ENCODE results near the gene SHROOM3. TPM values are rescaled to one million over a fixed set of nuclear protein-coding genes. Genes with fewer than 3 reads are reported as not detected.
"Not testable (repeated sequence)": the region's sequence is repeated elsewhere in the genome, so short reads cannot be mapped to it uniquely, and the experiment has no call there.

Gene SHROOM3
- total RNA-seq, 4 donors from 2014 or later: 52.0 to 444 (median 364) TPM

GRCh38 chr4:76716020-76716419, 281.0 kb downstream of the SHROOM3 start:
- H3K36me3 ChIP-seq: peaks cover 0 to 6% (median 0%) of the 10 kb centered on the region in 3 donors
- H3K9me3 ChIP-seq: no peaks in the 10 kb centered on the region
- H3K4me1 ChIP-seq: peaks cover 0 to 4% (median 0%) of the 10 kb centered on the region in 4 donors
- no peak overlapping the region for H3K4me3 ChIP-seq
- TF ChIP-seq, protein P1, sequence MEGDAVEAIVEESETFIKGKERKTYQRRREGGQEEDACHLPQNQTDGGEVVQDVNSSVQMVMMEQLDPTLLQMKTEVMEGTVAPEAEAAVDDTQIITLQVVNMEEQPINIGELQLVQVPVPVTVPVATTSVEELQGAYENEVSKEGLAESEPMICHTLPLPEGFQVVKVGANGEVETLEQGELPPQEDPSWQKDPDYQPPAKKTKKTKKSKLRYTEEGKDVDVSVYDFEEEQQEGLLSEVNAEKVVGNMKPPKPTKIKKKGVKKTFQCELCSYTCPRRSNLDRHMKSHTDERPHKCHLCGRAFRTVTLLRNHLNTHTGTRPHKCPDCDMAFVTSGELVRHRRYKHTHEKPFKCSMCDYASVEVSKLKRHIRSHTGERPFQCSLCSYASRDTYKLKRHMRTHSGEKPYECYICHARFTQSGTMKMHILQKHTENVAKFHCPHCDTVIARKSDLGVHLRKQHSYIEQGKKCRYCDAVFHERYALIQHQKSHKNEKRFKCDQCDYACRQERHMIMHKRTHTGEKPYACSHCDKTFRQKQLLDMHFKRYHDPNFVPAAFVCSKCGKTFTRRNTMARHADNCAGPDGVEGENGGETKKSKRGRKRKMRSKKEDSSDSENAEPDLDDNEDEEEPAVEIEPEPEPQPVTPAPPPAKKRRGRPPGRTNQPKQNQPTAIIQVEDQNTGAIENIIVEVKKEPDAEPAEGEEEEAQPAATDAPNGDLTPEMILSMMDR (IDR thresholded peaks at IDR 0.05): no peak
- TF ChIP-seq POLR2A (IDR thresholded peaks at IDR 0.05): no peak
- no peak for DNase-seq
- peak overlapping the region in 1 of 4 donors; percentile 27 for H3K27ac ChIP-seq
- no peaks in the 10 kb centered on the region for H3K27me3 ChIP-seq

DNA sequence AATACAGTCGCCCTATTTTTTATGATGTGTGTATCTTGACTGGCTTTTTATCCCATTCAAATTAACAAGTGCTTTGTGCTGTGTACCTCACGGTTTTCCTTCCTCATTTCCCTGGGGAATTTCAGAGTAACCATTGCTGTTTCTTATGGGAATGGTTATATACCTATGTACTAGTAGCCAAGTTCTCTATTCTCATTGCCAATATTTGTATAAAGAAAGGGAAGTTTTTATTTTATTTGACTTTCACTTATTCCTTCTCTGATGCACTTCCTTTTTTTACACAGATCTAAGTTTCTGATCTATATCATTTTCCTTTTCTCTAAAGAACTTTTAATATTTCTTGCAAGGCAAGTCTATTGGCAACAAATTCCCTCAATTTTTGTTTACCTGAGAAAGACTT, 281.6 kb downstream of the SHROOM3 start:
- no peaks in the 10 kb centered on the region for H3K9me3 ChIP-seq
- TF ChIP-seq, protein P1 (IDR thresholded peaks at IDR 0.05): no peak
- TF ChIP-seq POLR2A (IDR thresholded peaks at IDR 0.05): no peak
- DNase-seq: no peak
- no peak overlapping the region for H3K27ac ChIP-seq
- H3K4me1 ChIP-seq: no peaks in the 10 kb centered on the region
- no peaks in the 10 kb centered on the region for H3K27me3 ChIP-seq
- no peak overlapping the region for H3K4me3 ChIP-seq
- H3K36me3 ChIP-seq: no peaks in the 10 kb centered on the region

GRCh38 chr4:76717431-76717830, 282.4 kb downstream of the SHROOM3 start:
- no peaks in the 10 kb centered on the region for H3K4me1 ChIP-seq
- no peaks in the 10 kb centered on the region for H3K36me3 ChIP-seq
- no peak for DNase-seq
- H3K27ac ChIP-seq: no peak overlapping the region
- TF ChIP-seq, protein P1 (IDR thresholded peaks at IDR 0.05): no peak
- TF ChIP-seq POLR2A (IDR thresholded peaks at IDR 0.05): no peak
- no peaks in the 10 kb centered on the region for H3K9me3 ChIP-seq
- H3K4me3 ChIP-seq: no peak overlapping the region
- H3K27me3 ChIP-seq: no peaks in the 10 kb centered on the region

GRCh38 chr4:76718021-76718420, 283.0 kb downstream of the SHROOM3 start:
- H3K4me3 ChIP-seq: no peak overlapping the region
- no peaks in the 10 kb centered on the region for H3K9me3 ChIP-seq
- H3K27me3 ChIP-seq: no peaks in the 10 kb centered on the region
- TF ChIP-seq POLR2A (IDR thresholded peaks at IDR 0.05): no peak
- TF ChIP-seq, protein P1 (IDR thresholded peaks at IDR 0.05): no peak
- H3K4me1 ChIP-seq: no peaks in the 10 kb centered on the region
- H3K36me3 ChIP-seq: no peaks in the 10 kb centered on the region
- no peak overlapping the region for H3K27ac ChIP-seq
- DNase-seq: no peak

GRCh38 chr4:76718831-76719230, 283.8 kb downstream of the SHROOM3 start:
- TF ChIP-seq, protein P1 (IDR thresholded peaks at IDR 0.05): no peak
- no peak for TF ChIP-seq POLR2A (IDR thresholded peaks at IDR 0.05)
- Histone ChIP-seq H3K27me3 (no peaks in the 10 kb centered on the region), H3K27ac (no peak overlapping the region), H3K4me3 (no peak overlapping the region), H3K9me3 (no peaks in the 10 kb centered on the region), H3K36me3 (no peaks in the 10 kb centered on the region), H3K4me1 (no peaks in the 10 kb centered on the region)
- DNase-seq: no peak

- Histone ChIP-seq H3K9me3 (no peaks in the 10 kb centered on the region), H3K36me3 (no peaks in the 10 kb centered on the region), H3K4me3 (no peak overlapping the region), H3K27ac (no peak overlapping the region), H3K27me3 (no peaks in the 10 kb centered on the region), H3K4me1 (no peaks in the 10 kb centered on the region)
- TF ChIP-seq, protein P1 (IDR thresholded peaks at IDR 0.05): no peak
- no peak for TF ChIP-seq POLR2A (IDR thresholded peaks at IDR 0.05)
- DNase-seq: no peak
These were observed 285.1 kb downstream of the SHROOM3 start for GRCh38 chr4:76720121-76720520.

GRCh38 chr4:76722146-76722545, 287.1 kb downstream of the SHROOM3 start:
- H3K9me3 ChIP-seq, H3K4me3 ChIP-seq, H3K4me1 ChIP-seq, H3K36me3 ChIP-seq, H3K27ac ChIP-seq, H3K27me3 ChIP-seq, DNase-seq: not testable (repeated sequence)

All from Peyer's patch (tissue), 4 donors.